ENCODE data around the gene METTL24. TPM values are rescaled to one million over a fixed set of nuclear protein-coding genes. Genes with fewer than 3 reads are reported as not detected.

Gene METTL24
- total and polyA plus RNA-seq, 10 of the 15 experiments (the other 5 are each of a cell fraction or from before 2014, with no cell fraction given): 0.20 TPM; not detected in 9

DNA sequence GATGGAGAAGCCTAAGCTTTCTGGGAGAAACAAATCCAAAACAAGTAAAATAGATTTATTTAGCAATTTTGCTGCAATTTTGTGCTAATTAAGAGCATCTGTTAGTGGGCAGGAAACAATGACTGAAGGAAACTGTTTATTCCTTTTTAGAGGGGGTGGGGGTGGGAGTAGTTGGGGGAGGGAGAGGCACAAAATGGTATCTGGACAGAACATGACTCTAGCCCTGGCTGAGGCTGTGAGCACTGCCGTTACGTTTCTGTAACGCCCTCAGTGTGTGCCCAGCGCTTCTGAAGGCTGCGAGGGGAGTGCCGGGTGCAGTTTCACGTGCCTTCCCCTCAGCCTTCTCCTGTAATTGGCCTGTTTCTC lies 28.8 kb downstream of the METTL24 start (continued):
- no peak for TF ChIP-seq TBL1XR1 (IDR thresholded peaks at IDR 0.05; ENCODE audit: low read depth, low read length)
- no peak for TF ChIP-seq RB1 (IDR thresholded peaks at IDR 0.05; ENCODE audit: borderline replicate concordance)

DNA sequence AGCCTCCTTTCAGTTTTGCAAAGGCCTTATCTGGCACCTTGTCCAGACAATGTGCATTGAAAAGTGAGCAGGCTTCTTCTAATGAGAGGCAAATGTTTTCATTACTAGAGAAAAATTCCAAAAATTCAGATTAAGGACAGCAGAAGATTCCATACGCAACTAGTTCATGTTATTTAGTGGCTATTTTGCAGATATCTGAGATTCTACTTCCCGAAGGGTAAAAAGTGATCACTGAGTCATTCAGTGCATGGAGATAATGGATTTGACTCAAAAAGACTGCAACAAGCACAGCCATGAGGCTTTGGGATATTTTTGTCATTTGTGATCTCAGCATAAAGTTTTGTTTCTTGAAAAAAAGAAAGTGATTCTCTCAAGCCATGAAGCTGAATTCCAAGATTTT lies 29.9 kb downstream of the METTL24 start:
- 42% methylated on average over 2 of the region's 2 CpGs for WGBS (ENCODE audit: insufficient coverage, insufficient replicate concordance, low lambda C conversion rate, missing lambda C conversion rate)
- Histone ChIP-seq H3K36me3 (ENCODE audit: control insufficient read depth in 2 of 2, insufficient read depth in 2 of 2, low read length in 1 of 2) (no peaks in the 10 kb centered on the region), H3K4me2 (ENCODE audit: control insufficient read depth, insufficient read depth) (no peak overlapping the region), H3K4me1 (ENCODE audit: control insufficient read depth, insufficient read depth, low read length) (no peaks in the 10 kb centered on the region), H2AFZ (ENCODE audit: control insufficient read depth, low read depth, low read length) (no peak overlapping the region), H3K79me2 (ENCODE audit: control insufficient read depth, insufficient read depth, low read length) (no peaks in the 10 kb centered on the region), H4K20me1 (ENCODE audit: control insufficient read depth, insufficient read depth) (no peaks in the 10 kb centered on the region; the same call in 1 of the 2 replicates), H3K9me3 (replicated peaks; ENCODE audit: control insufficient read depth, insufficient read depth, low read length) (no peaks in the 10 kb centered on the region), H3K27me3 (replicated peaks in 1 of 2; ENCODE audit: control insufficient read depth in 2 of 2, insufficient read depth in 2 of 2, low read length in 1 of 2) (no peaks in the 10 kb centered on the region; a peak in 1 of 4 replicates), H3K27ac (ENCODE audit: control insufficient read depth, insufficient read depth) (no peak overlapping the region), H3K9ac (ENCODE audit: control insufficient read depth, insufficient read depth, low read length) (no peak overlapping the region), H3K4me3 (no peak overlapping the region)
- no TSS peak for BruUV-seq (replicated peaks)
- ChIA-PET RAD21 (ENCODE audit: unreplicated experiment) (no interaction called here), POLR2A (no interaction called here), CTCF (interaction anchor here (1.5 kb wide), 1 partner anchor 14 kb away, joined by 3 read pairs; no protein-coding TSS in a partner anchor), SMC1A (ENCODE audit: uncharacterized antibody, unreplicated experiment) (interaction anchor here (1.2 kb wide), 2 partner anchors 24 to 147 kb away, joined by 3 read pairs; no protein-coding TSS in a partner anchor)
- in situ Hi-C loops (cut with MboI) (no loop called here), intact Hi-C loops (cut with micrococcal nuclease; ENCODE audit: unreplicated experiment) (no loop called here)
- FAIRE-seq (no peak), ATAC-seq (no peak), DNase-seq (ENCODE audit: low read depth, low spot score) (no peak)
- TF ChIP-seq, protein P1, sequence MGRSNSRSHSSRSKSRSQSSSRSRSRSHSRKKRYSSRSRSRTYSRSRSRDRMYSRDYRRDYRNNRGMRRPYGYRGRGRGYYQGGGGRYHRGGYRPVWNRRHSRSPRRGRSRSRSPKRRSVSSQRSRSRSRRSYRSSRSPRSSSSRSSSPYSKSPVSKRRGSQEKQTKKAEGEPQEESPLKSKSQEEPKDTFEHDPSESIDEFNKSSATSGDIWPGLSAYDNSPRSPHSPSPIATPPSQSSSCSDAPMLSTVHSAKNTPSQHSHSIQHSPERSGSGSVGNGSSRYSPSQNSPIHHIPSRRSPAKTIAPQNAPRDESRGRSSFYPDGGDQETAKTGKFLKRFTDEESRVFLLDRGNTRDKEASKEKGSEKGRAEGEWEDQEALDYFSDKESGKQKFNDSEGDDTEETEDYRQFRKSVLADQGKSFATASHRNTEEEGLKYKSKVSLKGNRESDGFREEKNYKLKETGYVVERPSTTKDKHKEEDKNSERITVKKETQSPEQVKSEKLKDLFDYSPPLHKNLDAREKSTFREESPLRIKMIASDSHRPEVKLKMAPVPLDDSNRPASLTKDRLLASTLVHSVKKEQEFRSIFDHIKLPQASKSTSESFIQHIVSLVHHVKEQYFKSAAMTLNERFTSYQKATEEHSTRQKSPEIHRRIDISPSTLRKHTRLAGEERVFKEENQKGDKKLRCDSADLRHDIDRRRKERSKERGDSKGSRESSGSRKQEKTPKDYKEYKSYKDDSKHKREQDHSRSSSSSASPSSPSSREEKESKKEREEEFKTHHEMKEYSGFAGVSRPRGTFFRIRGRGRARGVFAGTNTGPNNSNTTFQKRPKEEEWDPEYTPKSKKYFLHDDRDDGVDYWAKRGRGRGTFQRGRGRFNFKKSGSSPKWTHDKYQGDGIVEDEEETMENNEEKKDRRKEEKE (IDR thresholded peaks at IDR 0.05): no peak
- TF ChIP-seq TCF3 (IDR thresholded peaks at IDR 0.05; ENCODE audit: borderline replicate concordance, insufficient read depth, low read depth, low read length) (no peak), ZBTB4 (CRISPR knock-in tag; IDR thresholded peaks at IDR 0.05) (no peak), CREM (IDR thresholded peaks at IDR 0.05; ENCODE audit: low read depth) (no peak), CHD4 (IDR thresholded peaks at IDR 0.05) (no peak)
- TF ChIP-seq, protein P2, sequence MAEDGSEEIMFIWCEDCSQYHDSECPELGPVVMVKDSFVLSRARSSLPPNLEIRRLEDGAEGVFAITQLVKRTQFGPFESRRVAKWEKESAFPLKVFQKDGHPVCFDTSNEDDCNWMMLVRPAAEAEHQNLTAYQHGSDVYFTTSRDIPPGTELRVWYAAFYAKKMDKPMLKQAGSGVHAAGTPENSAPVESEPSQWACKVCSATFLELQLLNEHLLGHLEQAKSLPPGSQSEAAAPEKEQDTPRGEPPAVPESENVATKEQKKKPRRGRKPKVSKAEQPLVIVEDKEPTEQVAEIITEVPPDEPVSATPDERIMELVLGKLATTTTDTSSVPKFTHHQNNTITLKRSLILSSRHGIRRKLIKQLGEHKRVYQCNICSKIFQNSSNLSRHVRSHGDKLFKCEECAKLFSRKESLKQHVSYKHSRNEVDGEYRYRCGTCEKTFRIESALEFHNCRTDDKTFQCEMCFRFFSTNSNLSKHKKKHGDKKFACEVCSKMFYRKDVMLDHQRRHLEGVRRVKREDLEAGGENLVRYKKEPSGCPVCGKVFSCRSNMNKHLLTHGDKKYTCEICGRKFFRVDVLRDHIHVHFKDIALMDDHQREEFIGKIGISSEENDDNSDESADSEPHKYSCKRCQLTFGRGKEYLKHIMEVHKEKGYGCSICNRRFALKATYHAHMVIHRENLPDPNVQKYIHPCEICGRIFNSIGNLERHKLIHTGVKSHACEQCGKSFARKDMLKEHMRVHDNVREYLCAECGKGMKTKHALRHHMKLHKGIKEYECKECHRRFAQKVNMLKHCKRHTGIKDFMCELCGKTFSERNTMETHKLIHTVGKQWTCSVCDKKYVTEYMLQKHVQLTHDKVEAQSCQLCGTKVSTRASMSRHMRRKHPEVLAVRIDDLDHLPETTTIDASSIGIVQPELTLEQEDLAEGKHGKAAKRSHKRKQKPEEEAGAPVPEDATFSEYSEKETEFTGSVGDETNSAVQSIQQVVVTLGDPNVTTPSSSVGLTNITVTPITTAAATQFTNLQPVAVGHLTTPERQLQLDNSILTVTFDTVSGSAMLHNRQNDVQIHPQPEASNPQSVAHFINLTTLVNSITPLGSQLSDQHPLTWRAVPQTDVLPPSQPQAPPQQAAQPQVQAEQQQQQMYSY (CRISPR knock-in tag; IDR thresholded peaks at IDR 0.05): no peak
- TF ChIP-seq, protein P3, sequence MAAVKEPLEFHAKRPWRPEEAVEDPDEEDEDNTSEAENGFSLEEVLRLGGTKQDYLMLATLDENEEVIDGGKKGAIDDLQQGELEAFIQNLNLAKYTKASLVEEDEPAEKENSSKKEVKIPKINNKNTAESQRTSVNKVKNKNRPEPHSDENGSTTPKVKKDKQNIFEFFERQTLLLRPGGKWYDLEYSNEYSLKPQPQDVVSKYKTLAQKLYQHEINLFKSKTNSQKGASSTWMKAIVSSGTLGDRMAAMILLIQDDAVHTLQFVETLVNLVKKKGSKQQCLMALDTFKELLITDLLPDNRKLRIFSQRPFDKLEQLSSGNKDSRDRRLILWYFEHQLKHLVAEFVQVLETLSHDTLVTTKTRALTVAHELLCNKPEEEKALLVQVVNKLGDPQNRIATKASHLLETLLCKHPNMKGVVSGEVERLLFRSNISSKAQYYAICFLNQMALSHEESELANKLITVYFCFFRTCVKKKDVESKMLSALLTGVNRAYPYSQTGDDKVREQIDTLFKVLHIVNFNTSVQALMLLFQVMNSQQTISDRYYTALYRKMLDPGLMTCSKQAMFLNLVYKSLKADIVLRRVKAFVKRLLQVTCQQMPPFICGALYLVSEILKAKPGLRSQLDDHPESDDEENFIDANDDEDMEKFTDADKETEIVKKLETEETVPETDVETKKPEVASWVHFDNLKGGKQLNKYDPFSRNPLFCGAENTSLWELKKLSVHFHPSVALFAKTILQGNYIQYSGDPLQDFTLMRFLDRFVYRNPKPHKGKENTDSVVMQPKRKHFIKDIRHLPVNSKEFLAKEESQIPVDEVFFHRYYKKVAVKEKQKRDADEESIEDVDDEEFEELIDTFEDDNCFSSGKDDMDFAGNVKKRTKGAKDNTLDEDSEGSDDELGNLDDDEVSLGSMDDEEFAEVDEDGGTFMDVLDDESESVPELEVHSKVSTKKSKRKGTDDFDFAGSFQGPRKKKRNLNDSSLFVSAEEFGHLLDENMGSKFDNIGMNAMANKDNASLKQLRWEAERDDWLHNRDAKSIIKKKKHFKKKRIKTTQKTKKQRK (IDR thresholded peaks at IDR 0.05; ENCODE audit: low read depth, low read length): no peak

All from GM12878 (cell line).